ENCODE measurements around the gene CAMKMT. TPM values are rescaled to one million over a fixed set of nuclear protein-coding genes. Genes with fewer than 3 reads are reported as not detected.
A peak's percentile ranks its signal among the peaks of the same experiment; 100 is the strongest.

The CAMKMT gene
- total and polyA plus RNA-seq, 9 of the 15 experiments (the other 6 are each of a cell fraction or from before 2014, with no cell fraction given) = 1.6 to 15.3 (median 7.4) TPM

DNA sequence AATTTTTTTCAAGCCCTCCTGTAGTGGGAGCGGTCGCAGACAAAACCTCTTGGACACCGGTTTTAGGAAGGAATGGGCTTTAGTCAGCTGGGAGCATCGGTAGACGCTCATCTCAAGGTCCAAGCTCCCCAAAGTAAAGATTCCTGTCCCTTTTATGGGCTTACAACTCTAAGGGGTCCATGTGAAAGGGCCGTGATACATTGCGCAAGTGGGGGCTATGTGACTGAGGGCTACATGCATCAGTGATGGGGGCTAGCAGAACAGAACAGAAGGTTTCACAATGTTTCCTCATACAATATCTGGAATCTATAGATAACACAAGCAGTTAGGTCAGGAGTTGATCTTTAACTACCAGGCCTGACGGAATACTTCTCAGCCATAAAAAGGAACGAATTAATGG is 62.5 kb downstream of the CAMKMT start:
- Histone ChIP-seq H3K79me2 (ENCODE audit: control insufficient read depth, insufficient read depth, low read length) (no peaks in the 10 kb centered on the region), H3K9ac (ENCODE audit: insufficient read depth in 1 of 2, low read depth in 2 of 2, low read length in 2 of 2) (no peak overlapping the region), H4K20me1 (replicated peaks; ENCODE audit: control insufficient read depth, insufficient read depth, low read length) (no peaks in the 10 kb centered on the region), H3K4me1 (replicated peaks in 1 of 2; ENCODE audit: control insufficient read depth in 2 of 2, insufficient read depth in 2 of 2, low read length in 2 of 2) (no peaks in the 10 kb centered on the region), H3K4me2 (ENCODE audit: insufficient read depth, low read length) (no peak overlapping the region), H3K9me1 (ENCODE audit: control insufficient read depth, insufficient read depth, low read length) (no peaks in the 10 kb centered on the region), H3K36me3 (ENCODE audit: control insufficient read depth, insufficient read depth, low read length) (no peaks in the 10 kb centered on the region), H3K27me3 (ENCODE audit: control insufficient read depth in 2 of 2, insufficient read depth in 2 of 2, low read length in 2 of 2) (no peaks in the 10 kb centered on the region), H3K9me3 (replicated peaks; ENCODE audit: control insufficient read depth, insufficient read depth, low read depth, low read length) (peaks cover 2% of the 10 kb centered on the region; the same call in 1 of the 2 replicates), H2AFZ (ENCODE audit: low read depth, low read length) (no peak overlapping the region), H3K4me3 (no peak overlapping the region), H3K27ac (ENCODE audit: extremely low read depth, low read depth, low read length) (no peak overlapping the region)
- in situ Hi-C loops (cut with MboI) = no loop called here
- WGBS (ENCODE audit: insufficient coverage, low coverage, missing lambda C conversion rate) = 79% methylated on average over 9 of the region's 9 CpGs
- ChIA-PET CTCF (ENCODE audit: low intra/inter-chr PET ratio) (no interaction called here), POLR2A (no interaction called here)
- FAIRE-seq (no peak), ATAC-seq (no peak), DNase-seq (ENCODE audit: extremely low read depth in 1 of 4, low spot score in 3 of 4) (no peak)
- BruUV-seq (replicated peaks) = no TSS peak
- TF ChIP-seq, protein P1, sequence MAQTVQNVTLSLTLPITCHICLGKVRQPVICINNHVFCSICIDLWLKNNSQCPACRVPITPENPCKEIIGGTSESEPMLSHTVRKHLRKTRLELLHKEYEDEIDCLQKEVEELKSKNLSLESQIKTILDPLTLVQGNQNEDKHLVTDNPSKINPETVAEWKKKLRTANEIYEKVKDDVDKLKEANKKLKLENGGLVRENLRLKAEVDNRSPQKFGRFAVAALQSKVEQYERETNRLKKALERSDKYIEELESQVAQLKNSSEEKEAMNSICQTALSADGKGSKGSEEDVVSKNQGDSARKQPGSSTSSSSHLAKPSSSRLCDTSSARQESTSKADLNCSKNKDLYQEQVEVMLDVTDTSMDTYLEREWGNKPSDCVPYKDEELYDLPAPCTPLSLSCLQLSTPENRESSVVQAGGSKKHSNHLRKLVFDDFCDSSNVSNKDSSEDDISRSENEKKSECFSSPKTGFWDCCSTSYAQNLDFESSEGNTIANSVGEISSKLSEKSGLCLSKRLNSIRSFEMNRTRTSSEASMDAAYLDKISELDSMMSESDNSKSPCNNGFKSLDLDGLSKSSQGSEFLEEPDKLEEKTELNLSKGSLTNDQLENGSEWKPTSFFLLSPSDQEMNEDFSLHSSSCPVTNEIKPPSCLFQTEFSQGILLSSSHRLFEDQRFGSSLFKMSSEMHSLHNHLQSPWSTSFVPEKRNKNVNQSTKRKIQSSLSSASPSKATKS (CRISPR knock-in tag; IDR thresholded peaks at IDR 0.05) = no peak
- TF ChIP-seq, protein P2, sequence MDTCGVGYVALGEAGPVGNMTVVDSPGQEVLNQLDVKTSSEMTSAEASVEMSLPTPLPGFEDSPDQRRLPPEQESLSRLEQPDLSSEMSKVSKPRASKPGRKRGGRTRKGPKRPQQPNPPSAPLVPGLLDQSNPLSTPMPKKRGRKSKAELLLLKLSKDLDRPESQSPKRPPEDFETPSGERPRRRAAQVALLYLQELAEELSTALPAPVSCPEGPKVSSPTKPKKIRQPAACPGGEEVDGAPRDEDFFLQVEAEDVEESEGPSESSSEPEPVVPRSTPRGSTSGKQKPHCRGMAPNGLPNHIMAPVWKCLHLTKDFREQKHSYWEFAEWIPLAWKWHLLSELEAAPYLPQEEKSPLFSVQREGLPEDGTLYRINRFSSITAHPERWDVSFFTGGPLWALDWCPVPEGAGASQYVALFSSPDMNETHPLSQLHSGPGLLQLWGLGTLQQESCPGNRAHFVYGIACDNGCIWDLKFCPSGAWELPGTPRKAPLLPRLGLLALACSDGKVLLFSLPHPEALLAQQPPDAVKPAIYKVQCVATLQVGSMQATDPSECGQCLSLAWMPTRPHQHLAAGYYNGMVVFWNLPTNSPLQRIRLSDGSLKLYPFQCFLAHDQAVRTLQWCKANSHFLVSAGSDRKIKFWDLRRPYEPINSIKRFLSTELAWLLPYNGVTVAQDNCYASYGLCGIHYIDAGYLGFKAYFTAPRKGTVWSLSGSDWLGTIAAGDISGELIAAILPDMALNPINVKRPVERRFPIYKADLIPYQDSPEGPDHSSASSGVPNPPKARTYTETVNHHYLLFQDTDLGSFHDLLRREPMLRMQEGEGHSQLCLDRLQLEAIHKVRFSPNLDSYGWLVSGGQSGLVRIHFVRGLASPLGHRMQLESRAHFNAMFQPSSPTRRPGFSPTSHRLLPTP (IDR thresholded peaks at IDR 0.05; ENCODE audit: borderline replicate concordance, extremely low read depth, insufficient read length) = no peak
- TF ChIP-seq MEF2A (IDR thresholded peaks at IDR 0.05; ENCODE audit: control insufficient read depth, low read depth, low read length) = no peak
- peak; percentile 51; the same call in 1 of the 2 replicates for TF ChIP-seq CEBPB (tag; IDR thresholded peaks at IDR 0.05)
- TF ChIP-seq PURB (CRISPR knock-in tag; IDR thresholded peaks at IDR 0.05; ENCODE audit: low read depth) = no peak
- TF ChIP-seq, protein P3, sequence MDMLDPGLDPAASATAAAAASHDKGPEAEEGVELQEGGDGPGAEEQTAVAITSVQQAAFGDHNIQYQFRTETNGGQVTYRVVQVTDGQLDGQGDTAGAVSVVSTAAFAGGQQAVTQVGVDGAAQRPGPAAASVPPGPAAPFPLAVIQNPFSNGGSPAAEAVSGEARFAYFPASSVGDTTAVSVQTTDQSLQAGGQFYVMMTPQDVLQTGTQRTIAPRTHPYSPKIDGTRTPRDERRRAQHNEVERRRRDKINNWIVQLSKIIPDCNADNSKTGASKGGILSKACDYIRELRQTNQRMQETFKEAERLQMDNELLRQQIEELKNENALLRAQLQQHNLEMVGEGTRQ (CRISPR knock-in tag; IDR thresholded peaks at IDR 0.05) = no peak
- no peak for TF ChIP-seq U2AF1 (optimal IDR thresholded peaks at IDR 0.05; ENCODE audit: low read depth, low read length)
- TF ChIP-seq YBX1 (IDR thresholded peaks at IDR 0.05) = no peak
- intact Hi-C loops (cut with micrococcal nuclease) = no loop called here
